Measurements from ENCODE around the gene FAM177A1. TPM values are rescaled to one million over a fixed set of nuclear protein-coding genes. Genes with fewer than 3 reads are reported as not detected.

Gene FAM177A1
- total and polyA plus RNA-seq, 9 of the 15 experiments (the other 6 are each of a cell fraction or from before 2014, with no cell fraction given) = 7.7 to 36.2 (median 29.9) TPM

DNA sequence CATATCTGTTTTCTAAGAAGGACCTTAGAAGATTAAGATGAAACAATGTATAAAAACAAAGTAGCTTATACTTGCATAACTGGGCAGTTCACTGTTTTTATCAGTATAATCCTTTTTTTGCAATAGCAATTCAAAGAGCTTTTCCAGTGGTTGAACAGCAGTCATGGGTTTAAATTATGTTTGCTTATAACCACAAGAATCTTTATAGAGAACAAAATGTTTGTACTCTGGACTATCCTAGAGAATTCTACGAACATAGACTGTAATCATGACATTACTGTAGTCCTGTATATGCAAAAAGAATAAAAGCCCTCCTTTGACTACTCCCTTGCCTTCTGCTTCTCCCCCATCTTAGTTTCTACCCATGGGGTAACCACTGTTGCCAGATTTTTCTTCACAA, 5.7 kb downstream of the FAM177A1 start:
- WGBS (ENCODE audit: insufficient coverage, low coverage, missing lambda C conversion rate) = 70% methylated on average over 1 of the region's 1 CpG
- no peak overlapping the region for H3K4me2 ChIP-seq (ENCODE audit: insufficient read depth, low read length)
- CTCF ChIA-PET (ENCODE audit: low intra/inter-chr PET ratio) = no interaction called here

GRCh38 chr14:35052637-35053036, 6.6 kb downstream of the FAM177A1 start:
- no peaks in the 10 kb centered on the region for H4K20me1 ChIP-seq (replicated peaks; ENCODE audit: control insufficient read depth, insufficient read depth, low read length)
- no peak overlapping the region for H3K27ac ChIP-seq (ENCODE audit: extremely low read depth, low read depth, low read length)
- no peak for FAIRE-seq
- BruUV-seq (replicated peaks) = no TSS peak
- POLR2A ChIA-PET = no interaction called here
- intact Hi-C loops (cut with micrococcal nuclease) (no loop called here), in situ Hi-C loops (cut with MboI) (no loop called here)
- H3K9me3 ChIP-seq (replicated peaks; ENCODE audit: control insufficient read depth, insufficient read depth, low read depth, low read length) = no peaks in the 10 kb centered on the region
- H3K9me1 ChIP-seq (ENCODE audit: control insufficient read depth, insufficient read depth, low read length) = no peaks in the 10 kb centered on the region
- TF ChIP-seq GATAD2A (IDR thresholded peaks at IDR 0.05) (no peak), POLR3A (IDR thresholded peaks at IDR 0.05; ENCODE audit: borderline replicate concordance, extremely low read depth, insufficient read depth, insufficient read length) (no peak), MYBL2 (IDR thresholded peaks at IDR 0.05; ENCODE audit: low read depth) (no peak), MYBL2 (CRISPR knock-in tag; IDR thresholded peaks at IDR 0.05; ENCODE audit: borderline replicate concordance) (no peak), RAD21 (CRISPR knock-in tag; conservative IDR thresholded peaks at IDR 0.05 in 1 of 2, IDR thresholded peaks at IDR 0.05 in 1 of 2) (no peak), ZNF239 (CRISPR knock-in tag; IDR thresholded peaks at IDR 0.05) (no peak), ZNF57 (CRISPR knock-in tag; IDR thresholded peaks at IDR 0.05) (no peak), ETV1 (tag; conservative IDR thresholded peaks at IDR 0.05; ENCODE audit: low read depth) (no peak), HSF4 (CRISPR knock-in tag; IDR thresholded peaks at IDR 0.05; ENCODE audit: borderline replicate concordance) (no peak), TEAD4 (IDR thresholded peaks at IDR 0.05; ENCODE audit: low read length) (no peak), TEAD4 (CRISPR knock-in tag; IDR thresholded peaks at IDR 0.05; ENCODE audit: borderline replicate concordance) (no peak)
- H3K36me3 ChIP-seq (ENCODE audit: control insufficient read depth, insufficient read depth, low read length) = peaks cover 12% of the 10 kb centered on the region; the same call in 1 of the 3 replicates
- H3K27me3 ChIP-seq (ENCODE audit: control insufficient read depth in 2 of 2, insufficient read depth in 2 of 2, low read length in 2 of 2) = no peaks in the 10 kb centered on the region
- H3K4me1 ChIP-seq (replicated peaks in 1 of 2; ENCODE audit: control insufficient read depth in 2 of 2, insufficient read depth in 2 of 2, low read length in 2 of 2) = peaks cover 4 to 16% of the 10 kb centered on the region in 2 experiments; a peak in 3 of 5 replicates
- CTCF ChIA-PET (ENCODE audit: low intra/inter-chr PET ratio) = no interaction called here
- H3K4me3 ChIP-seq = no peak overlapping the region
- no peak overlapping the region for H3K4me2 ChIP-seq (ENCODE audit: insufficient read depth, low read length)
- DNase-seq (ENCODE audit: extremely low read depth in 1 of 4, low spot score in 3 of 4) = no peak
- no peak overlapping the region for H2AFZ ChIP-seq (ENCODE audit: low read depth, low read length)
- H3K79me2 ChIP-seq (ENCODE audit: control insufficient read depth, insufficient read depth, low read length) = peaks cover 29% of the 10 kb centered on the region
- no peak for ATAC-seq
- WGBS (ENCODE audit: insufficient coverage, low coverage, missing lambda C conversion rate) = 87% methylated on average over 2 of the region's 2 CpGs
- no peak overlapping the region for H3K9ac ChIP-seq (ENCODE audit: insufficient read depth in 1 of 2, low read depth in 2 of 2, low read length in 2 of 2)

More for the DNA sequence above, 5.7 kb downstream of the FAM177A1 start:
- POLR2A ChIA-PET = interaction anchor here (0.6 to 1.3 kb wide), 2 partner anchors 12 to 970 kb away, joined by 3 to 5 read pairs; no protein-coding TSS in a partner anchor
- in situ Hi-C loops (cut with MboI) = no loop called here
- Histone ChIP-seq H3K9me1 (ENCODE audit: control insufficient read depth, insufficient read depth, low read length) (no peaks in the 10 kb centered on the region), H3K79me2 (ENCODE audit: control insufficient read depth, insufficient read depth, low read length) (peaks cover 37% of the 10 kb centered on the region), H4K20me1 (replicated peaks; ENCODE audit: control insufficient read depth, insufficient read depth, low read length) (no peaks in the 10 kb centered on the region), H3K4me3 (no peak overlapping the region), H3K9me3 (replicated peaks; ENCODE audit: control insufficient read depth, insufficient read depth, low read depth, low read length) (no peaks in the 10 kb centered on the region), H3K27ac (ENCODE audit: extremely low read depth, low read depth, low read length) (no peak overlapping the region), H2AFZ (ENCODE audit: low read depth, low read length) (no peak overlapping the region), H3K27me3 (ENCODE audit: control insufficient read depth in 2 of 2, insufficient read depth in 2 of 2, low read length in 2 of 2) (no peaks in the 10 kb centered on the region), H3K9ac (ENCODE audit: insufficient read depth in 1 of 2, low read depth in 2 of 2, low read length in 2 of 2) (no peak overlapping the region), H3K4me1 (replicated peaks in 1 of 2; ENCODE audit: control insufficient read depth in 2 of 2, insufficient read depth in 2 of 2, low read length in 2 of 2) (peaks cover 4 to 16% of the 10 kb centered on the region in 2 experiments; a peak in 3 of 5 replicates), H3K36me3 (ENCODE audit: control insufficient read depth, insufficient read depth, low read length) (peaks cover 8% of the 10 kb centered on the region; the same call in 1 of the 3 replicates)
- DNase-seq (ENCODE audit: extremely low read depth in 1 of 4, low spot score in 3 of 4) = no peak
- FAIRE-seq = no peak
- BruUV-seq (replicated peaks) = no TSS peak
- intact Hi-C loops (cut with micrococcal nuclease) = no loop called here
- no peak for ATAC-seq
- no peak for TF ChIP-seq SPI1 (IDR thresholded peaks at IDR 0.05; ENCODE audit: borderline replicate concordance, low read depth, low read length)
- TF ChIP-seq COPS2 (conservative IDR thresholded peaks at IDR 0.05) = no peak
- no peak for TF ChIP-seq ZNF436 (CRISPR knock-in tag; IDR thresholded peaks at IDR 0.05)
- TF ChIP-seq BRD4 (IDR thresholded peaks at IDR 0.05) = no peak
- TF ChIP-seq PTTG1 (tag; IDR thresholded peaks at IDR 0.05; ENCODE audit: low read depth) = no peak

All from K562 (cell line).